Panc1 (cell line): ENCODE data around the gene ALAS2.

Source experiments
- CTCF ChIP-seq: fragments of 450-650 bp; IDR thresholded peaks from 2 replicates; pipeline ENCODE4 v1.5.1; 2017; ENCODE audit warnings: mild to moderate bottlenecking
- POLR2AphosphoS5 ChIP-seq: IDR thresholded peaks from 2 replicates; pipeline ENCODE4 v1.6.1; 2012; ENCODE audit warnings: mild to moderate bottlenecking, low read depth, low read length, moderate library complexity
- SIN3A ChIP-seq: IDR thresholded peaks from 2 replicates; pipeline ENCODE4 v1.6.1; 2012; ENCODE audit warnings: low read depth, mild to moderate bottlenecking, low read length, moderate library complexity, borderline replicate concordance; ENCODE audit not compliant: insufficient read depth
- TCF7L2 ChIP-seq: IDR thresholded peaks from 2 replicates; pipeline ENCODE4 v1.6.1; 2011; ENCODE audit warnings: mild to moderate bottlenecking, low read depth, low read length, inconsistent platforms

- 0 out of 2 replicates have a peak, but pooled peaks have one; percentile 24 for TF ChIP-seq TCF7L2
- peak; percentile 75; the same call in 1 of the 2 replicates for TF ChIP-seq CTCF
- TF ChIP-seq SIN3A: no peak
- no peak for TF ChIP-seq POLR2AphosphoS5
These were observed 27.0 kb upstream of the ALAS2 start for GRCh38 chrX:55057675-55058249.
